Activated T-helper 1 cell treated with Interleukin-2 at 50 U/mL for 16 hours (primary cell): ENCODE data around the gene INTS1.

ENCODE experiments used
- DNase-seq: peaks from one replicate; pipeline ENCODE4 v3.0.0-alpha.2; 2020; ENCODE audit warnings: low read depth

Gene INTS1

GRCh38 chr7:1541431-1542162 lies 37.4 kb upstream of the INTS1 start:
- DNase-seq: no peak

DNA sequence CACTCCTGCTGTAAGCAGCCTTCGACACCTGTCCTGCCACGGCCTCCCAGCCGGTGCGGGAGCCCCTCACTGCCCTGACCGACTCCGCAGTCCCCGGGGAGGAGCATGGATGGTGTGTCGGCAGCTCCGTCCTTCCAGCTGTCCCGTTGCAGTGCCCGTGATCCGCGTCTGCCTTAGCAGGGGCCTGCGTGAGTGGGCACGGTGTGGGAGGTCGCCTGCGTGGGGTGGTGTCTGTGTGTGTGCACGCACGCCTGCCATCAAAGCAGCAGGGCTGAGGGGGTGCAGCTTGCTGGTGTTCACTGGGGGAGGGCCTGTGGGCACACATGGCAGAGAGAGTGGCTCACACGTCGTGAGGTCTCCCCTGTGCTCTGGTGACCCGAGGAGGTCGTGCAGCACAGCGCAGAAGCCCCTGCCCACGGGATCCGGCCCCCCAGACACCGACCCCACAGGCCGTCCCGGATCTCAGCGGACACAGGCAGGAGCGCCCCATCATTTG lies 36.6 kb upstream of the INTS1 start:
- no peak for DNase-seq

DNA sequence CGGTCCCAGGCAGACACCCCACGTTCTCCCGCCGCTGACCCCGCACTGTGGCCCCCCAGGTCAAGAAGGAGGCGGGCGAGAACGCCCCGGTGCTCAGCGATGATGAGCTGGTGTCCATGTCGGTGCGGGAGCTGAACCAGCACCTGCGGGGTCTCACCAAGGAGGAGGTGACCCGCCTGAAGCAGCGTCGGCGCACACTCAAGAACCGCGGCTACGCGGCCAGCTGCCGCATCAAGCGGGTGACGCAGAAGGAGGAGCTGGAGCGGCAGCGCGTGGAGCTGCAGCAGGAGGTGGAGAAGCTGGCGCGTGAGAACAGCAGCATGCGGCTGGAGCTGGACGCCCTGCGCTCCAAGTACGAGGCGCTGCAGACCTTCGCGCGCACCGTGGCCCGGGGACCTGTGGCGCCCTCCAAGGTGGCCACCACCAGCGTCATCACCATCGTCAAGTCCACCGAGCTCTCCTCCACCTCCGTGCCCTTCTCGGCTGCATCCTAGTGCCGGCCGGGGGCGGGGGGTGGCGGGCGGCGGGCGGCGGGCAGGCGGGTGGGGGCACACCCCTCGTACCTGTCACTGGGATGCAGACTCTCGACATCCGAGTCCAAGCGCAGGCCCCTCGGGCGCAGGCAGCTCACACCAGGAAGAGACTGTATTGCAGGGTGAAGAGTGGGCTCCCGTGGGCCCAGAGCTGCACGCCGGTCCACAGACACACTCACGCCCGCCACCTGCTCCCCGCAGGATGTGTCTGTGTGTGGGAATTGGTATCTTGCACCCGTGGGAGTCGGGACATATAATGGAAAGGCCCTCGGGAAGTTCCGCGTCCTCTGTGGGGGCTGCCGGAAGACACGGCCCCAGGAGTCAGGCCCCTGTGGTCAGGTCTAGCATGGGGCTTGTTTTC lies 35.9 kb upstream of the INTS1 start:
- DNase-seq: no peak

- DNase-seq: no peak
These were observed 35.1 kb upstream of the INTS1 start for GRCh38 chr7:1539181-1539881.

GRCh38 chr7:1538544-1539180 lies 34.5 kb upstream of the INTS1 start:
- no peak for DNase-seq

DNA sequence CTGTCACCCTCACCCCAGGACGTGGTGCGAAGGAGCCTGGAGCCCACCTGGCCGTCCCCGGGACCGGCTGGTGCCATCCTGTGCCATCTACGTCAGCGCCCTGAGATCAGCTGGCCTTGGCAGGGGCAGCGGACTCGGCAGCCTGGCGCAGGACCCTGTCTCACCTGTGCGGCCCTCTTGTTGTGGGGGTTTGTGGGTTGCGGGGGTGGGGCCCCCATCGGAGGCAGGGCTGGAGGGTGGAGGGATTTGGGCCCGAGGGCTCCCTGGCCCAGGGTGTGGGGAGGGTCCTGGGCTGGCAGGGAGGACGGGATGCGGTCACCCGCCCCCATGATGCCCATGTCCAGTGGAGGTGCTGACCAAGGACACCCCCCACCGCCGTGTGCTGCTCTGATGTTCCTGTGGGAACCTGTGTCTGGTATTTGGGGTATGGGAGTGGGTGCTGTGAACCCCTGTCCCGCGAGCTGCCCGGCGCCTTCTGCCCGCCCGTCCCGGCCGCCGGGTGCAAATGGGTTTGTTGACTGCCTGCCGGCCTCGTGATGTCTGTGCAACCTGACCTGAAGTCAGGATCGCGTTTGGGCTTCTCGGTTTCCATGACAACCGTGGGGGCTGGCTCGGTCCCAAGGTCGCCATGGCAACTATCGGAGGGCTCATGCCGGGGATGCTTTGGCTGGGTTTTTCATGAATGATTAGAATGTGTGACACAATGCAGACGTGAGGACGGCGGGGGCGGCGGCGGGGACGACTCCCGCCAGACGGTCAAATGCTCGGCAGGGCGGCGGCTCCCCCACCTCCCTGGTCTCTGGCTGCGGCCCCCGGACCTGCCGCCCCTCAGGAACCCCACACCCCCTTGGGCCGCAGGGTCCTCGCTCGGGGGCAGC lies 33.6 kb upstream of the INTS1 start:
- DNase-seq: no peak

- DNase-seq: no peak
These were observed 32.8 kb upstream of the INTS1 start for GRCh38 chr7:1536743-1537534.

DNA sequence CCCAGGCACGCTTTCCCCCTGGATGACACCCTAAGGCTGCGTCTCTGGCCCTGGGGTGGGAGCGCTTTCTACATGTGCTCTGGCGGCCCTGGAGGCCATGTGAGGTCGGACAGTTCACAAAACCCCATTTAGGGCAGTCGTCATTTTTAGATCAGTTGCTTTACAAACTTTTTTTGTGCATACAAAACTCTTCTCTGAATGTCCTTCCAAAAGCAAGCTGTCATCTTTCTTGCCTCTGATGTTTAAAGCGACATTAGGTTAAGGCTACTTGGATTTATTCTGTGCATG lies 32.2 kb upstream of the INTS1 start:
- no peak for DNase-seq

DNA sequence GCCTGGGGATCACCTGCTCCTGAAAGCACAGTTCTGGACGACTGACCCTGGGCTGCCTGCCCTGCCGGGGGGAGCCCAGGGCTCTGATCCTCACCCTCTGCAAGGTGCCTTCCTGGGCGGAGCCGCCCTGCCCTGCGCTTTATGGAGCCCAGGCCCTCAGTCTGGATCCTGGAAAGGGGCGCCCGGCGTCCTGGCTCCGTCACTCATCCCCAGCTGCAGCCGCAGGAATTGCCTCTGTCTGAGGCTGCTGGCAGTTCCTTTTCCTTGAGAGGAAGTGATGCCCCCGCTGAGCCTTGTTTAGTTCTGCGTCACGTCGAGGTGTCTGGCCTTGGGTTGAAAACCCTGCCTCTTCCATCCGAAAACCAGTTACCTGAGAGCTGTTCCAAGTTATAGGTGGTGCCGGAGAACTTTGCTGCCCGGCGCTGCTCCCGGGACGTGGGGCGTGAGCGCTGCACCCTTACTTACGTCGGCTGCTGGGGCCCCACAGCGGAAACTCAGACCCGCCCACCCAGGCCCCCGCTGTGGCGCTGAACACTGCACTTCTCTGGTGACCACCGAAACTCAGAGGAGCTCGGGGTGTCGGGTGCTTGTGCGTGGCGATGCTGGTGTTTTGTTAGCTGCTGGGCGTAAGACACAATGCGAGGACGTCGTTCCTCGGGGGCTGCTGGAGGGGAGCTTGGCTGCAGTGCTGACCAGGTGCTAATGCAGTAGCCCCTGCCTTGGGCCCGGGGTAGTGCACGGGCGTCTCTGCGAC lies 31.7 kb upstream of the INTS1 start:
- DNase-seq: no peak

DNA sequence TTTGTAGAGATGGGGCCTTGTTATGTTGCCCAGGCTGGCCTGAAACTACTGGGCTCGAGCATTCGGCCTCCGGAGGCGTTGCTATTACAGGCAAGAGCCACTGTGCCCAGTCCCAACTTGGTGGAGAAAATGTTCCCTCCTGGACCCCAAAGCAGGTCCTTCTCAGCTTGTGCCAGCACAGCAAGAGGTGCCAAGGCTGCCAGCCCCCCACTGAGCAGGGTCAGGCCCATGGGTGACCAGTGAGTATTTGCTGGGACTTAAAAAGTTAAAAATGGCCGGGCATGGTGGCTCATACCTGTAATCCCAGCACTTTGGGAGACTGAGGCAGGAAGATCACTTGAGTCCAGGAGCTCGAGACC lies 30.9 kb upstream of the INTS1 start:
- DNase-seq: no peak

GRCh38 chr7:1534330-1535099 lies 30.3 kb upstream of the INTS1 start:
- no peak for DNase-seq

DNA sequence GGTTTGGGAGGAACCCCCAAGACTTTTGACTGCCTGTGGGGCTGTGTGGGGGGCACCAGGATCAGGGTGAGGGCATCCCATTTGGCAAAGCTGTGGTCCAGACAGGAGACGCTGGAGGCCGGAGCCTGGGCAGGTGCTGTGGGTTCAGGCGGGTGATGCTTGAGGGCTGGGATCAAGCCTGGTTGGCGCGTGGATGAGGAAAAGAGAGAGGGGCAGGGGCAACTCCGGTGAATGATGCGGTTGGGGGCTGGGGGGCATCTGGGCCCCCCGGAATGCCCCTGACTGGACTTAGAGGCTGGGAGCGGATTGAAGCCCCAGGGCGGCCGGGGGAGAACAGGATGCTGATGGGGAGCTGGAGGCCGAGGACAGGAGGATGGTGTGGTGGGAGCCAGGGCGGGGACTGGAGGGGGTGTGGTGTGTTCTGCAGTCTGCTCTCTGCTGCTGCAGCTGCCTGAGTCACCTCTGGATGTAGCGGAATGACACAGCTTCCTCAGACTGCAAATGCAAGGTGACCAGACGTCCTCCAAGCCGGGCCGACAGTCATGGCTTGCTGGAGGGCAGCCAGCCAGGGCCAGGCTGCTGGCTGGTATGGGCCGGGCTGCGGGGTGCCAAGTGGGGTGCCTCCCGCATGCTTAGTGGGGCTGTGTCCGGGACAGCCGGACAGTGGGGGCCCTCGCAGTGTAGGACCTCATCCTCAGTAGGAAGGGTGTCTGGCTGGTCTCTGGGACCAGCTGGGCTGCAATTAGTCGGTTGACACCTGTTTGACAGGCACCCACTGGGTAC lies 29.5 kb upstream of the INTS1 start:
- DNase-seq: no peak

- DNase-seq: no peak
These were observed 29.0 kb upstream of the INTS1 start for GRCh38 chr7:1533255-1533546.

- peak; percentile 49 for DNase-seq
These were observed 28.5 kb upstream of the INTS1 start for GRCh38 chr7:1532456-1533254.

DNA sequence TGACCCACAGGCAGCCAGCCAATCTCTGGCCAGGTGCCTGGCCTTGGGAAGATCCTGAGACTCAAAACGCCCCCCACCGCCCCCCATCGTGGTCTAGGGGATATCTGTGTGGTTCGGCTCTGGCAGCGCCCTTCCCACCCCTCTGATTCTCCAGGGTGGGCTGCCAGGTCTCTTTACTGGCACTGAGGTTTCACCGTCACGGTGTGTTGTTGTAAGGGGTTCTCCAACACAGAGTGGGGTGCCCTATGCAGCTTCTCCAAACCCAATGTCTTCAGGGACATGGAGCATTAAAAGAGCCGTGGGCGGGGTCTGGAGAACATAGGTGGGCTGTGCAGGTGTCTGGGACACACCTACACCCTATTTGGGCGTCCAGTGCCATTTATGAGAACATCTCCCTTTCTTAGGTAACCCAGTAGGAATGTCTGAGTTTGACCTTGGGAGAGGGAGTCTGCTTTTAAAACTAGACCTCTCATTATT lies 27.8 kb upstream of the INTS1 start:
- DNase-seq: no peak

DNA sequence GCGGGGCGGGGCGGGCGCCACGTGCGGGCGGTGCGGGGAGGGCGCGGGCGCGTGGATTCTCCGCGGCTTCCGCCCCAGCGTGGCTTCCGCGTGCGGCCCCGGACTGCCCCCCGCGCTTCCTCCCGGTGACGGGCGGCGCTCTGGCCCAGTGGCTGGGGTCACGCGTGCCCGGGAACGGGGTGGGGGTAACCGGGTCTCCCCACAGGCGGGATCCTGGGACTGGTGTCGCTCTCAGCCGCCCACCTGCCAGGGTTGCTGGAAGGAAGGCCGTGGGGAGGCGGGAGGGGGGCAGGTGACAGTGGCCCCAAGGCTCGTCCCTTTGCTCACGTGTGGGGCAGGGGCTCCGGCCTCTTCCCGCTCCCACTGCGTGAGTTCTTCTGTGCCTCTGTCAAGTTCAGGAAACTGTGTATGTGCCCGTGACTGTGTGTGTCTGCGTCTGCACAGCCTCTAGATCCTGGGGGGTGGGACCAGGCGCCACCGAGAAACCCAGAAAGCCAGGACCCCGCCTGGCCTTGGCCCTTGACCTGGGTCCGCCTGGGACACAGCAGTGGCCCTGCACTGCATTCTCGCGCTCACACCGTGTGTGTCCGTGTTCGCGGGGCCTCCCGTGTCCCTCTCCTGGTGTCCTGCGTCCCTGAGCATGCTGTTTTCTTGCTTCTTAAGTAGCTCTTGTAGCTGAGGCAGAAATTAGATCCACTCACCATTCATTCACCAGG lies 27.2 kb upstream of the INTS1 start:
- peak; percentile 46 for DNase-seq

DNA sequence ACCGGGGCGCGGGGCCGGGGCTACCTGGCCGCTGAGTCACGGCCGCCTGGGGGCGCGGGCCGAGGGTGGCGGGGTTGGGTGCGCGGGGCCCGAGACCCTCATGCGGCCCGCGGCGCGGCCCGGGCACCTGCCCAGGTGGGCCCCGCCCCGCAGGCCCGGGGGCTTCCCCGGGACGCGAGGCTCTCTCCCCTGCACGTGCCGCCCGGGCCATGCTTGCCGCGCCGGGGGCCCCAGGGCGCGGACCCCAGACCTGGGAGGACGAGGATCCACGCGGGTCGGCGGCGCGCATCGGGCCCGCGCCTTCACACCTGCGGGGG lies 26.7 kb upstream of the INTS1 start:
- DNase-seq: no peak
